CD4-positive, alpha-beta memory T cell (primary cell): Measurements from ENCODE around the gene LYPD6. TPM values are rescaled to one million over a fixed set of nuclear protein-coding genes. Genes with fewer than 3 reads are reported as not detected.

ENCODE experiments used
- CTCF ChIA-PET: fragments of 350-600 bp; sonication (Branson Sonifier 250); formaldehyde crosslinking; loops from one replicate; lab custom pipeline; 2021; ENCODE audit warnings: inconsistent platforms; ENCODE audit not compliant: partially characterized antibody; lab: Charles Lee
- POLR2A ChIA-PET: fragments of 350-600 bp; sonication (Branson Sonifier 250); formaldehyde crosslinking; loops from one replicate; lab custom pipeline; 2021; ENCODE audit not compliant: partially characterized antibody; lab: Charles Lee
- DNase-seq, 5 donors: peaks; one replicate each; pipeline versions ENCODE4 v3.0.0 to v3.0.0-alpha.2; 2020 to 2022; ENCODE audit warnings: mixed read lengths in 1 of 5
- H3K27ac ChIP-seq: one replicate; pipeline ENCODE4 v1.7.0; 2013; ENCODE audit warnings: low read depth, low read length
- H3K27me3 ChIP-seq: 2 replicates; pipeline ENCODE4 v1.7.0; 2013; ENCODE audit warnings: mild to moderate bottlenecking, low read length, moderate library complexity; ENCODE audit not compliant: insufficient read depth
- H3K36me3 ChIP-seq: 2 replicates; pipeline ENCODE4 v1.7.0; 2013; ENCODE audit warnings: mild to moderate bottlenecking, low read length, moderate library complexity; ENCODE audit not compliant: insufficient read depth
- H3K4me1 ChIP-seq: 2 replicates; pipeline ENCODE4 v1.7.0; 2013; ENCODE audit warnings: mild to moderate bottlenecking, low read length, moderate library complexity; ENCODE audit not compliant: insufficient read depth
- H3K4me3 ChIP-seq, 2 donors: one replicate each; pipeline ENCODE4 v1.7.0; 2013; ENCODE audit warnings: low read length in 2 of 2, mild to moderate bottlenecking in 1 of 2
- H3K9me3 ChIP-seq, 2 donors: one replicate each; pipeline ENCODE4 v1.7.0; 2013; ENCODE audit warnings: low read length in 2 of 2, control low read depth in 1 of 2; ENCODE audit not compliant: control insufficient read depth in 1 of 2
- H3K27ac Mint-ChIP-seq, 7 donors: one replicate each; pipeline ENCODE4 v1.8.0; 2020 to 2021; ENCODE audit warnings: mixed read lengths in 7 of 7, mild to moderate bottlenecking in 6 of 7, inconsistent platforms in 3 of 7, moderate library complexity in 3 of 7
- H3K27me3 Mint-ChIP-seq, 2 donors: one replicate each; pipeline ENCODE4 v1.8.0; 2020 to 2021; ENCODE audit warnings: mixed read lengths in 2 of 2
- H3K36me3 Mint-ChIP-seq, 2 donors: one replicate each; pipeline ENCODE4 v1.8.0; 2020 to 2021; ENCODE audit warnings: mixed read lengths in 2 of 2, inconsistent platforms in 1 of 2, mild to moderate bottlenecking in 1 of 2
- H3K4me1 Mint-ChIP-seq, 4 donors: one replicate each; pipeline ENCODE4 v1.8.0; 2020 to 2021; ENCODE audit warnings: mixed read lengths in 4 of 4, mild to moderate bottlenecking in 1 of 4
- H3K4me3 Mint-ChIP-seq, 8 donors: one replicate each; pipeline ENCODE4 v1.8.0; 2020 to 2021; ENCODE audit warnings: mixed read lengths in 8 of 8, mild to moderate bottlenecking in 7 of 8, moderate library complexity in 6 of 8, inconsistent platforms in 3 of 8
- H3K9me3 Mint-ChIP-seq, 8 donors: one replicate each; pipeline ENCODE4 v1.8.0; 2020 to 2021; ENCODE audit warnings: mixed read lengths in 8 of 8, mild to moderate bottlenecking in 5 of 8, inconsistent platforms in 3 of 8, moderate library complexity in 1 of 8
- intact Hi-C: fragments of 100-400 bp; cut with micrococcal nuclease; formaldehyde crosslinking; loops from one replicate; pipeline ENCODE4 v1.15.1; 2023
- polyA plus RNA-seq, 2 donors: library from polyadenylated mRNA; unstranded; fragments of 300-500 nt; fragmentation: Illumina TruSeq; gene quantifications; one replicate each; pipeline ENCODE4 v1.2.3, GENCODE V29; 2021
- total RNA-seq, 2 experiments: library from RNA; stranded (reverse); gene quantifications; one replicate each; pipeline ENCODE4 v1.2.3, GENCODE V29; 2021

Gene LYPD6
- total and polyA plus RNA-seq, 4 experiments from 2014 or later = not detected

DNA sequence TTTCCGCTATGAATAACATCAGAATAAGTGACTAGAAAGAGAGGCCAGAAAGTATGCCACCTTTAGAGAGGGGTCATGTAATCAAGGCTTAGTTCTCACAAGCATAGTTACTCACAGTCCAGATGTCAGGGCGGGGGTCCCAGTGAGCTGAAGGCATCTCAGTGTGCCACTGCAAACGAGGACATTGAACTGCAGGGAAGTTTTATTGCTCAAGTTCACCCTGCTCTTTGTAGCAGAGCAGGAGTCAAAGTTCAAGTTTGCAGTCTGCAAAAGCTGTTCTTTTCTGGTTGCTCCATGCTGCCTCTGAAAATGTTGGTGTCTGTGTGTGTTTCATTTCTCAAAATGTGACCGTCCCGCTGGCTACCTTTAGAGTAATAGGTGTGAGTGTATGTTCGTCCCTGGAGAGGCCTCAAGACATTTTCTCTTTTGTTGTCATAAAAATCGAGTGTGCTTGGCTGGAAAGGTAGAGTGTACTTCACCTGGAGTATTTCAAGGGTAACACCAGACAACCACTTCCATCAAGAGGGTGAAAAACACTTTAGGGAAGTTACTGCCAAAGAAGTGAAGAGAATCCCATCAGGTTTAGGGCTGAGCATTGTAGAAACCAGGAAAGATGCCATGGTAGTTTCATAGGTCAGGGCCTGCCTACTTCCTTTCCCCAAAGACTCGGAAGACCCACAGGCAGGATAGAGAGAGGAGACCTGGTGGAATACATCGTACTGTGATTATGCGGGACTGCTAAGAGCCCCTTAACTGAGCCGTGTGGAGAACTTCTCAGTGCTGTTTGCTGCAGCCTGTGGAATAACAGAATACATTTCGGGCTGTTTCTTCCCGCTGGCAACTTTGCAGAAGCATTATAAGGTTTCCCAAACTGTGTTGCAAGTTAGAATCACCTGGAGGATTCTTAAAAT is 89.9 kb downstream of the LYPD6 start:
- POLR2A ChIA-PET = no interaction called here
- intact Hi-C loops = no loop called here
- no peaks in the 10 kb centered on the region for H3K4me1 ChIP-seq
- no peak overlapping the region for H3K27ac ChIP-seq
- H3K36me3 ChIP-seq = no peaks in the 10 kb centered on the region
- CTCF ChIA-PET = no interaction called here
- H3K27me3 ChIP-seq = peaks cover 3% of the 10 kb centered on the region
- DNase-seq = no peak
- Mint-ChIP-seq H3K27me3 (peaks cover 11 to 13% of the 10 kb centered on the region in 2 donors), H3K4me3 (no peak overlapping the region), H3K9me3 (no peaks in the 10 kb centered on the region), H3K27ac (no peak overlapping the region), H3K4me1 (no peaks in the 10 kb centered on the region), H3K36me3 (no peaks in the 10 kb centered on the region)
- no peak overlapping the region for H3K4me3 ChIP-seq
- H3K9me3 ChIP-seq = no peaks in the 10 kb centered on the region

DNA sequence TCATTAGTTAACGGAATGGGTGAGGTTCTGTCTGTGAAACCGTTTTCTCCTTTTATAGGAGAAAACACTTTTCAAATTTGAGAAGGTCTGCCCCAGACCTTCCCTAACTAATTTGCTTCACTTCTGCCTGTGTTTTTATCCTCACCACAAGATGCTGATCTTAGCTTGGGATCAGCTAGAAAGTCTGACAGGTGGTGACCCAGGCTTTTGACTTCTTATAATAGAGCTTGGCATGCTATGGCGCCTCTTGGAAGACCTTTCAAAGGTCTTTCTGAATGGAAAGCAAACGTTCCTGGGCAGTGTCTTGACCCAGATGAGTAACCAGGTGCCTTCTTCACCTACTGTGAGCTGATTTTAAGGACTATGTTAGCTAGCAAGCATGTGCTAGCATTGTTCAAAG is 91.4 kb downstream of the LYPD6 start:
- H3K9me3 ChIP-seq = no peaks in the 10 kb centered on the region
- ChIA-PET CTCF (no interaction called here), POLR2A (interaction anchor here (0.5 kb wide), 1 partner anchor 28 kb away, joined by 3 read pairs; no protein-coding TSS in a partner anchor)
- intact Hi-C loops = no loop called here
- Mint-ChIP-seq H3K4me3 (no peak overlapping the region), H3K36me3 (no peaks in the 10 kb centered on the region), H3K4me1 (no peaks in the 10 kb centered on the region), H3K9me3 (peaks cover 0 to 3% (median 0%) of the 10 kb centered on the region in 8 donors), H3K27me3 (peaks cover 11 to 15% of the 10 kb centered on the region in 2 donors), H3K27ac (no peak overlapping the region)
- H3K4me3 ChIP-seq = no peak overlapping the region
- no peak overlapping the region for H3K27ac ChIP-seq
- H3K27me3 ChIP-seq = peaks cover 3% of the 10 kb centered on the region
- no peak for DNase-seq
- no peaks in the 10 kb centered on the region for H3K36me3 ChIP-seq
- H3K4me1 ChIP-seq = no peaks in the 10 kb centered on the region

DNA sequence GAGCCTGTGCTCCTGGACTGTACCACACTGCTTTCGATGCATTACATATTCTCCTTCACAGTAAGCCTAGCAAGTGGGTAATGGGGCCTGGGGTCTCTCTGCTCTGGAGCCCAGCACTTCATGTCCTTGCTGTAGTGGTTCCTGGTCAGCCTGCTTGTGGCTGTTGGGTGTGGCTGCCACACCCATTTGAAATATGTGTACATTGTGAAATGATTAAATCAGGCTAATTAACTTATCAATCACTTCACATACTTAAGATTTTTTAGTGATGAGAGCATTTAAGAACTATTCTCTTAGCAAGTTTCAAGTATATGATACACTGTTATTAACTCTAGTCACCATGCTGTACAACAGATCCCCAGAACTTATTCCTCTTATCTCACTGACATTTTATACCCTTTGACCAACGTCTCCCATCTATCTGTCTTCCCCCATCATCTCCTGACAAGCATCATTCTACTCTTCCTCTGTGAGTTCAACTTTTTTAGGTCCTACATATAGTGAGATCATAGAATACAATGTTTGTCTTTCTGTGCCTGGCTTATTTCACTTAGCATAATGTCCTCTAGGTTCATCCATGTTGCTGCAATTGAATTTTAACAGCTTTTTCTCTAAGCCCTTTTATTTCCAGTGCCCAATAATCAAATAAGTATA is 92.1 kb downstream of the LYPD6 start:
- Histone ChIP-seq H3K27ac (no peak overlapping the region), H3K27me3 (peaks cover 3% of the 10 kb centered on the region), H3K36me3 (no peaks in the 10 kb centered on the region), H3K4me3 (no peak overlapping the region), H3K4me1 (no peaks in the 10 kb centered on the region), H3K9me3 (no peaks in the 10 kb centered on the region)
- no peaks in the 10 kb centered on the region for H3K36me3 Mint-ChIP-seq
- peaks cover 11 to 15% of the 10 kb centered on the region in 2 donors for H3K27me3 Mint-ChIP-seq
- no peak for DNase-seq
- H3K27ac Mint-ChIP-seq = no peak overlapping the region
- H3K9me3 Mint-ChIP-seq = peaks cover 0 to 3% (median 0%) of the 10 kb centered on the region in 8 donors
- intact Hi-C loops = no loop called here
- no peak overlapping the region for H3K4me3 Mint-ChIP-seq
- CTCF ChIA-PET = no interaction called here
- H3K4me1 Mint-ChIP-seq = no peaks in the 10 kb centered on the region
- POLR2A ChIA-PET = no interaction called here

DNA sequence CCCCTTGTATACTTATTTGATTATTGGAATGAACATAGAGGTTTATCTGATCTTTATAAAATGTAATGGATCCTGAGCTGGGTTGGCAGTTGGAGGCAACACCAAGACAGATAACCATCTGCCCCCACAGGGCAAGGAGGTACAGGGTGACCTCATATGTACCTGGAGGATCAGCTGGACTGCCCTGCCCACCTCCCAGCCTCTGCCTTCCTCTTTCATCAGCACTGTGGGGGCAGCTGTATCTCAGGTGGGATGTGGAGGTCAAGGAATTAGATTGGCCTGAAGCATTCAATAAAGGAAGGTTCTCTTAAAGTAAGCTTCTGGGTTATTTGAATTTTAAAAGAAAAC is 92.6 kb downstream of the LYPD6 start:
- Mint-ChIP-seq H3K4me1 (no peaks in the 10 kb centered on the region), H3K36me3 (no peaks in the 10 kb centered on the region), H3K27ac (no peak overlapping the region), H3K27me3 (peaks cover 11 to 15% of the 10 kb centered on the region in 2 donors), H3K9me3 (peaks cover 0 to 3% (median 0%) of the 10 kb centered on the region in 8 donors), H3K4me3 (no peak overlapping the region)
- Histone ChIP-seq H3K4me1 (no peaks in the 10 kb centered on the region), H3K4me3 (no peak overlapping the region), H3K27ac (no peak overlapping the region), H3K36me3 (no peaks in the 10 kb centered on the region), H3K27me3 (peaks cover 3% of the 10 kb centered on the region), H3K9me3 (no peaks in the 10 kb centered on the region)
- DNase-seq = no peak
- ChIA-PET CTCF (no interaction called here), POLR2A (no interaction called here)
- intact Hi-C loops = no loop called here

DNA sequence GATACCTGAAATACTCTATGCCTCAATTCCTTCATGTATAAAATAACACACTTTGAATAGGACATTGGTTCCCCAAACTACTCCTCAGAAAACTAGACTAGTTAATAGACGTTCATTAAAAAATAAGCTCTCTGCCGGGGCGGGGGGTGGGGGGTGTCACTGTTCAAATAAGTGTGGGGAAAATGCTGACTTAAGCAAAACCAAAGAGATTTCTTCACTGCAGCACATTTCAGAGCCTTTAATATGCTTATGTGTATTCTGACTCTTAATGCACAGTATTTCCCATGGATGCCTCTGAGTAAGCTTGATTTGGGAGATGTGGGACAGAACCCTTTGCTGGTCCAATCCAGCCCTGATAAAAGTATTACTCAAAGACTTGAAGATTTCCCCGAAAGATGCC is 93.2 kb downstream of the LYPD6 start:
- ChIA-PET CTCF (no interaction called here), POLR2A (no interaction called here)
- H3K4me1 ChIP-seq = no peaks in the 10 kb centered on the region
- Mint-ChIP-seq H3K9me3 (peaks cover 0 to 3% (median 0%) of the 10 kb centered on the region in 8 donors), H3K36me3 (no peaks in the 10 kb centered on the region), H3K4me3 (no peak overlapping the region), H3K27ac (no peak overlapping the region), H3K4me1 (no peaks in the 10 kb centered on the region), H3K27me3 (peaks cover 9 to 15% of the 10 kb centered on the region in 2 donors)
- no peaks in the 10 kb centered on the region for H3K36me3 ChIP-seq
- intact Hi-C loops = no loop called here
- peaks cover 3% of the 10 kb centered on the region for H3K27me3 ChIP-seq
- H3K4me3 ChIP-seq = no peak overlapping the region
- H3K9me3 ChIP-seq = no peaks in the 10 kb centered on the region
- DNase-seq = no peak
- H3K27ac ChIP-seq = no peak overlapping the region

DNA sequence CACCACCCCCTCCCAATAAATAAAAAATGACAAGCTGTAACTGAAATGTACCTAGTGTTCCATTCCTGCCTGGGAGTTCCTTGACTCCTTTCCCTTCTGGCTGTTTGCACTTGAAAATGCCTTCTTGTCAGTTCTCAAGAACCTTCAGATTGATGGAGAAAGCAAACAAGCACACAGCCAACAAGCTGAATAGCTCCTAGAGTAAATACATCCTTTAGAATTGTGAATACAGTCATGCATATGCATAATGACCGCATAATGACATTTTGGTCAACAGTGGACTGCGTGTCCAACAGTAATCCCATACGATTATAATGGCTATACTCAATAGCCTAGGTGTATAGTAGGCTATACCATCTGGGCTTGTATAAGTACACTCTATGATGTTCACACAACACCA is 97.0 kb downstream of the LYPD6 start:
- DNase-seq = no peak
- Histone ChIP-seq H3K4me1 (no peaks in the 10 kb centered on the region), H3K27me3 (peaks cover 3% of the 10 kb centered on the region), H3K36me3 (no peaks in the 10 kb centered on the region), H3K9me3 (no peaks in the 10 kb centered on the region), H3K4me3 (no peak overlapping the region), H3K27ac (no peak overlapping the region)
- H3K36me3 Mint-ChIP-seq = no peaks in the 10 kb centered on the region
- no peaks in the 10 kb centered on the region for H3K4me1 Mint-ChIP-seq
- H3K27me3 Mint-ChIP-seq = peaks cover 12 to 15% of the 10 kb centered on the region in 2 donors
- ChIA-PET CTCF (no interaction called here), POLR2A (no interaction called here)
- no peak overlapping the region for H3K4me3 Mint-ChIP-seq
- no peak overlapping the region for H3K27ac Mint-ChIP-seq
- H3K9me3 Mint-ChIP-seq = peaks cover 0 to 3% (median 0%) of the 10 kb centered on the region in 8 donors
- intact Hi-C loops = no loop called here

- peaks cover 0 to 3% (median 0%) of the 10 kb centered on the region in 8 donors for H3K9me3 Mint-ChIP-seq
- intact Hi-C loops = no loop called here
- no peaks in the 10 kb centered on the region for H3K4me1 Mint-ChIP-seq
- H3K27me3 Mint-ChIP-seq = peaks cover 8 to 12% of the 10 kb centered on the region in 2 donors
- peaks cover 3% of the 10 kb centered on the region for H3K27me3 ChIP-seq
- no peak overlapping the region for H3K27ac ChIP-seq
- no peaks in the 10 kb centered on the region for H3K4me1 ChIP-seq
- no peak overlapping the region for H3K27ac Mint-ChIP-seq
- no peak overlapping the region for H3K4me3 ChIP-seq
- no peaks in the 10 kb centered on the region for H3K36me3 ChIP-seq
- no peak for DNase-seq
- CTCF ChIA-PET = no interaction called here
- H3K9me3 ChIP-seq = no peaks in the 10 kb centered on the region
- POLR2A ChIA-PET = no interaction called here
- no peak overlapping the region for H3K4me3 Mint-ChIP-seq
- no peaks in the 10 kb centered on the region for H3K36me3 Mint-ChIP-seq
Observed at GRCh38 chr2:149428783-149429182, 98.4 kb downstream of the LYPD6 start.
